Activated CD4-positive, alpha-beta T cell treated with anti-CD3 and anti-CD28 coated beads for 48 hours (primary cell): ENCODE measurements around the gene KDM4D.

Experiments used
- DNase-seq: peaks from one replicate; pipeline ENCODE4 v3.0.0-alpha.2; 2020

The KDM4D gene

DNA sequence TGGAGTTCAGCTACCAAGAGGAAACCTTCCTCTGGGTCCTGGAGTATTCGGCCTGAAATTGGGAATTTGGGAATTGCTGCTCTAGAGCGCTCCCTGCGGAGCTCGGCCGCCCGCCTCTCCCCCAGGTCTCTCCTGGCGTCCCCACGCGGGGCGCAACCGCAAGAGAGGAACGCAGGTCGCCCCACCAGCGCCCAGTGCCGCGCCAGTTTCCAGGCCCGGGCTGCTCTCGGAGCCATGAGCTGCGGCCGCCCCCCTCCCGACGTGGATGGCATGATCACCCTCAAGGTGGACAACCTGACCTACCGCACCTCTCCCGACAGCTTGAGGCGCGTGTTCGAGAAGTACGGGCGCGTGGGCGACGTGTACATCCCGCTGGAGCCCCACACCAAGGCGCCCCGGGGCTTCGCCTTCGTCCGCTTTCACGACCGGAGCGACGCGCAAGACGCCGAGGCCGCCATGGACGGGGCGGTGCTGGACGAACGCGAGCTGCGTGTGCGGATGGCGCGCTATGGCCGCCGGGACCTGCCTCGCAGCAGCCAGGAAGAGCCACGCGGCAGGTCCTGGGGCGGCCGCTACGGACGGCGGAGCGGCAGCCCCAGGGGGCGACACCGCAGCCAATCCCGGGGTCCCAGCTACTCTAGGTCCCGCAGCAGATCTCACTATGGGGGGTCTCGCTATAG is 64.0 kb downstream of the KDM4D start:
- DNase-seq = peak; percentile 20

DNA sequence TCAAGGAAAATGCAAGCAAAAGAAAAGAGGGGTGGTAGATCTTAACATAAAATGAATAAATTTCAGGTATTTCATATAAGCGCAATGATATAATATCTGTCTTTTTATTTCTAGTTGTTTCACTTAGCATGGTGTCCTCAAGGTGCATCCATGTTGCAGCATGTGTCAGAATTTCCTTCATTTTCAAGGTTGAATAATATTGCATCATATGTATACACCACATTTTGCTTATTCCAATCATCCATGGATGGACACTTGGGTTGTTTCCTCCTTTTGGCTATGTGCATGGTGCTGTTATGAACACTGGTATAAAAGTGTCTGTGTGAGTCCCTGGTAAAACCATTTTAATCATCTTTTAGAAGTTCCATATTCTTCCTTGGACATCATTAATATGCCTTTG is 68.7 kb downstream of the KDM4D start:
- no peak for DNase-seq

DNA sequence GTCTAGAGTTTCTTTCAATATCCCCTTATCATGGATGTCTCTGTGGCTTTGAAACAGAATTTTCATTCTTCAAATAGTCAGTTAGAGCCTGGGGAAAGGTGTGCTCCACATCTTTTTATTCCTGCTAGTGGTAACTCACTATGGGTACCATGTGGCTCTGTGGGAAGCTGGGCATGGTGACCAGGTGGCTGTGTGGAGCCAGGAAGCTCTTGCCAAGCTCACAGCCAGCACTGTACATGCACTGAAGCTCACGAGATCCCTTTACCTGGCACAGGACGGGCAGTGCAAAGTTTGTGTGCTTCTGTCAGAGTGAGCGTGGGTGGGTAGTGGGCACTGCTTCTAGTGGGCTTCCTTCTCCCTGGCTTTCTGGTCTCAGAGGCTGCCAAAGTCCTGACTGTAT is 69.4 kb downstream of the KDM4D start:
- DNase-seq = no peak

DNA sequence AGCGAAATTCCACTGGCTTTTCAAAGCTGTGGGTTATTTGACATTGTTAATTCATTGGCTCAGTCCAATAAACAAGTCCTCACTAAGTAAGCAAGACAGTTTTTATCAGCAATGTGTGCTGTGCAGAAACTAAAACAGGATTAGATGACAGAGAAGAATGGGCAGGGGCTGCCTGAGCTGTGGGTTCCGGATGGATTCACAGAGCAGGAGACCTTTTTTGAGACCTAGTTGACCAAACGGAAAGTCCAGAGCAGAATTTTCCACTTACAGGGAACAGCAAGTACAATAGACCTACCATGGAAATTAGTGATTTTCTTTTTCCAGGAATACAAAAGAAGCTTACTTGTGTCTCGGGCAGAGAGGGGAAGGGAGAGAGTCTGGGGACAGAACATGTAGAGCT is 70.5 kb downstream of the KDM4D start:
- DNase-seq = no peak

DNA sequence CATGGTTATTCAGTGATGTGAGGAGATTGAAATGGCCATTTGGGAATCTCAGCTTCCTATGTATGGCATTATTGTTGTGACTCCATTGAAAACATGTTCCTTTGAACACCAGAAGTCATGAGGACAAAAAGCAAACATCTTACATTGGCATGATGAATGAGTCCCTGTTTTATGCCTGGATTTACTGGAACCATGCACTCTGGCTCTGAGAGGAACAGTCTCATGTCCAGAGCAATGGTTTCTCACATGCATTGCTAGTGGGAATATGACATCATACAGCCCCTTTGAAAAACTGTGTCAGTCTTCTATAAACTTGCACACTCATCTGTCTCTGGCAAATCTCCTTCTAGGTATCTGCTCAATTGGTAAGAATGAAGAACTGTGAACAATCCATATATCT is 72.3 kb downstream of the KDM4D start:
- DNase-seq = no peak
